Measurements from ENCODE around the gene KRT33B.
A peak's percentile ranks its signal among the peaks of the same experiment; 100 is the strongest.
"Not testable (repeated sequence)": the region's sequence is repeated elsewhere in the genome, so short reads cannot be mapped to it uniquely, and the experiment has no call there.

KRT33B gene

DNA sequence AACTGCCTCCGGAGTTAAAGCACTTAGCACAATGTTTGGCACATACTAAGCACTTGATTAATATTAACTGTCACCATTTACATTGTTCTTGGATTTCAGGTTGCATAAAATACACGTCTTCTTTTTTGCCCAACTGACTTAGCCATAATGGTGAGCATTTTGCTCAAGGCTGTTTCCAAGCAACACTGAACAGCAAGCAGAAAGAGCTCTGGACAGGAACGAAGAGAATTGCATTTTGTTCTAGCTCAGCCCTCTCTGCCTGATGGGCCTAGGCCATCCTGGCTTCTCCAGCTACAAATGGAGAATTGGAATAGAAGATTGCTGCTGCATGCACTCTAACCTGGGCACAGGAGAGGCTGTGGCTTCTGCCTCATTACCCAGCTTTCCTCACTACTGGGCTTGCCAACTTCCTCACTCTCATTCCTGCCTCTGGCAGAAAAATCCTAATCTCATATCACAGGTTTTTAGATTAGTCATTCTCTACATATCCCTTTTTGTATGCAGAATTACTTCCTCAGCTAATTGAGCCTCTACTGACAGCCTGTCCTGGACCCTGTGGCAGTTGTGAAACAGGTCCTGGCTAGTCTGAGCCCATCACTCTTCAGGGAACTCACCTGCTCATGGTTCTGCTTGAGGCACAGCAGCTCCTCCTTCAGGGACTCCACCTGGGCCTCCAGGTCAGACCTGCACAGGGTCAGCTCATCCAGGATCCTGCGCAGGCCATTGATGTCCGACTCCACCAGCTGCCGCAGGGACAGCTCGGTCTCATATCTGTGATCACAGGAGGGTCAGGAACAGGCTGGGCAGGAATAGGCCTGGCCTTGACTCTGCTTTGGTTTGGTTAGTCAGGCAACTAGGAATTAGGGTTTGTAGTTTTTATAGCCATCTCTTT, 21.5 kb downstream of the KRT33B start:
- FAIRE-seq (no peak), DNase-seq (ENCODE audit: low spot score) (no peak)

DNA sequence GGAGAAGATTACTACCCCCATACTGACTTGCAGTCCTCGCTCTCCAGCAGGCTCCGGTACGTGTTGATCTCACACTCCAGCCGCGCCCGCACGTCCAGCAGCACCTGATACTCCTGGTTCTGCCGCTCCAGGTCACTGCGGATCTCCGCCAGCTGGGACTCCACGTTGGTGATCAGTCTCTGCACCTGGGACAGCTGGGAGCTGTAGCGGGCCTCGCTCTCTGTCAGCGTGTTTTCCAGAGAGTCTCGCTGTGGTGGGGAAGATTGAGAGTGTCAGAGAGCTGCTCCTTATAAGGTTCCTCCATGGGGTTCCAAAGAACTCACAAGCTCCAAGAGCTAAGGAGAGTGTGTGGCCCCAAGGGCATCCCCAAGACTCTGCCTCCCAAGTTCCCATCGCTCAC, 23.2 kb downstream of the KRT33B start:
- DNase-seq (ENCODE audit: low spot score); FAIRE-seq: not testable (repeated sequence)

- no peak for FAIRE-seq
These were observed 23.6 kb downstream of the KRT33B start for GRCh38 chr17:41345992-41346391.

DNA sequence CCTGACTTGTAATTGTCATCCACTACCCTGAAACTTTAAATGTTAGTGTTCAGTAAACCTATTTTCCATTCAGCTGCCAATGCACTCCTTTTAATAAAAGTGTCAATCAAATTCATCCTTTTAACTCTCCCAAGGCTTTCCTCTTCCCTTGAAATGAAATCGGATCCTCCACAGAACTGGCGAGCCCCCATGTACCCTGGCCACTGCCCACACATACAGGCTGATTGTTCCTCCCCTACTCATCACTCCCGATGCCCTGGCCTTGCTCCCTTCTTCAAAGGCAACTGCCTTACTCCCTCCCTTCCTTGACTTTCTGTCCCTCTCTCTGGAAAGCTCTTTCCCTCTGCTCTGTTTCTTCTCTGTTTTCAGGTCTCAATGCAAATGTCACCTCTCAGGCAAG, 26.6 kb downstream of the KRT33B start:
- no peak for DNase-seq (ENCODE audit: low spot score)
- FAIRE-seq = no peak

More at GRCh38 chr17:41345992-41346391, 23.6 kb downstream of the KRT33B start:
- no peak for DNase-seq (ENCODE audit: low spot score)

GRCh38 chr17:41340934-41341861, 28.4 kb downstream of the KRT33B start:
- DNase-seq (ENCODE audit: low spot score) = no peak
- FAIRE-seq = no peak

DNA sequence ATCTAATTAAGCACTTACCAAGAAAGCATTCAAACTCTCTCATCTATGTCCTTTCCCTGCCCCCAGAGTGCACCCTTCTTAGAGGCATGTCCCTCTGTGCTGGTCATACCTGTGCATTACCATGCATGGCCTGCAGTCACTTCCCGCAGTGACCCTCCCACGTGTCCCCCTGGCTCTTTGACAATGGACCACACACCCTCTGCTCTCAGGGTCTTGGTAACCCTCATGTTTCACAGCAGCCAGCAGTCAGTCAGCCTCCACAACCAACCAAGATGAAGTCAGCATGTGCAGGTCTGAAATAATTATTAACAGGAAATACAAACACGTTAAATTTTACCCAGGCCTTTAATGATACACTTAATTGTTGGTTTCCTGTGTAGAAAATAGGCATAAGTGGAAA, 29.1 kb downstream of the KRT33B start:
- DNase-seq (ENCODE audit: low spot score) = no peak
- FAIRE-seq = no peak

DNA sequence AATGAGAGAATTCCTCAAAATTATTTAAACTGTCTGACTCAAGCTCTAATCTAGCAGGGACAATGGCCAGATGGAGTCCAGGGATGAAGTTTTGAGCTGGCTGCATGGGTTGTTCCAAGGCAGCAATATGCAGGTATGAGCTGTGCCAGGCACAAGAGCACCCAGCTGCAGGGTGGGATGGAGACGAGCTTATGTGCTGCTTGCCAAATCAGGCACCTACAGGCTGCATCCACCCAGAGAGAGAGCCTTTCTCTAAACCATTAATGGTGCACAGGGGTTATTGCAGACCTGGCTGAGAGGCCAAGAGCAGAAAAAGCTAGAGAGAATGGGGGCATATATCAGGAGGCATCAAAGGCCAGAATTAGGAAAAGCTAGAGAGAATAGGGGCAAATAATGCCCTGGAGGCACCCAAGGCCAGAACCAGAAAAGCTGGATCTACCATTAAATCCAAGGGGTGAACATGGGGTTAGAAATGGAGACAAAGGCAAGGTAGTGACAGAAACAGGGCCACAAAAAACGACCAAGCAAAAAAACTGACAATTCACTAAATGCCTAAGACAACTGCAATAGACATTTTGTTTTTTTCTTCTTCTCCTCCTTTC, 29.9 kb downstream of the KRT33B start:
- FAIRE-seq = no peak
- no peak for DNase-seq (ENCODE audit: low spot score)

- FAIRE-seq (no peak), DNase-seq (ENCODE audit: low spot score) (no peak)
These were observed 30.6 kb downstream of the KRT33B start for GRCh38 chr17:41338961-41339485.

DNA sequence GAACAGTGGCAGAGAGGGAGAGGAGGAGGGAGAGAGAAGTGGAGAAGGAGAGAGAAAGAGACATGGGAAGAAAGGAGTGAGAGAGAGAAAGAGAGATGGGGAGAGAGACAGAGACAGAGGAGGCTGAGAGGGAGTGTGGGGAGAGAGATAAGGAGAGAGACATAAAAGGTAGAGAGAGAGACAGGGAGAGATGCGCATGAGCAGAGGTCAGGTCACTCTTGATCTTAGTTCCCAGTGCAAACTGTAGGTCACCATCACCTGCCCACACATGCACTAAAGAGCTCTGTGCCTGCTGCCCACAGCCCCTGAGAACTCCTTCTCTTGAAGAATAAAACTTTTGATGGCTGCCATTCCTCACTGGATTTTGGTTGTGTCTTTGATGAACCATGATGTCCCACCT, 33.9 kb downstream of the KRT33B start:
- FAIRE-seq (no peak), DNase-seq (ENCODE audit: low spot score) (no peak)

- DNase-seq (ENCODE audit: low spot score) (no peak), FAIRE-seq (no peak)
These were observed 35.0 kb downstream of the KRT33B start for GRCh38 chr17:41334385-41335305.

- FAIRE-seq (no peak), DNase-seq (ENCODE audit: low spot score) (no peak)
These were observed 35.8 kb downstream of the KRT33B start for GRCh38 chr17:41333836-41334235.

GRCh38 chr17:41333098-41333497, 36.5 kb downstream of the KRT33B start:
- no peak for DNase-seq (ENCODE audit: low spot score)
- no peak for FAIRE-seq

DNA sequence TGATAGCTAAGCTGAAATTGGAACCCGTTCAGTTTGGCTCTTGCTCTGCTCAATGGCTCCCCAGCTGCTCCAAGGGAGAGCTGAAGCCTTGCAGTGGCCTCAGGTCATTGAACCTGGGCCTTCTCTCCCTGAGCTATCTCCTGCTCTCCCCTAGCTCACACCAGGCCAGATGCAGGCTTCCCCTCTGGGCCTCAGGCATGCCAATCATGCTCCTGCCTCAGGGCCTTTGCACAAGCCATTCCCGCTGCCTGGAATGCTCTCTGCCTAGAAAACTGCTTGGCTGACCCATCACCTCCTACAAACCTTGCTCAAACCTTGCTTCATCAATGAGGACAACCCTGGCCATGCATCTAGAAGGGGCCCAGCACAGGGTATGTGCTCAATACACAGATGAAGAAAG, 37.4 kb downstream of the KRT33B start:
- DNase-seq (ENCODE audit: low spot score) (no peak), FAIRE-seq (no peak)

GRCh38 chr17:41331606-41332005, 38.0 kb downstream of the KRT33B start:
- FAIRE-seq = peak; percentile 13
- no peak for DNase-seq (ENCODE audit: low spot score)

- FAIRE-seq = peak; percentile 94
- peak; percentile 74 for DNase-seq (ENCODE audit: low spot score)
These were observed 40.2 kb downstream of the KRT33B start for GRCh38 chr17:41329279-41329948.

DNA sequence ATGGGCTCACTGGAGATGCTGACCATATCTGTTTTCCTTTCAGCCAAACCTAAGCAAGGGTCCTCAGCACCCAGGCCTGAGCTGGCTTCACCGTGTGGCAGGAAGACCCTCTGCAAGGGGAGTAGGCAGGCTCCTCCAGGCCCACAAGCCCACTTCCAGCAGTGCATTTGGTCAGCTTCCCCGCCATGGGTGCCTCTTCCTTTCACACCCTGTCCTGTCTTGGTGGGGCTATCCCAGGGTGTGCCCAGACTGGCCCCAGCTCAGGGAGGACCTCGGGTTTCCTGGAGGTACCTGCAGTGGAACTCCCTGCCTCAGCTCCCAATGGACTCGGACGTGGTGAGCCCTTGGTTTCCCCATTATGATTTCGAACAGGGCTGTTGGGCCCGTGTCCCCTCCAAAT, 41.4 kb downstream of the KRT33B start:
- DNase-seq (ENCODE audit: low spot score) = no peak

DNA sequence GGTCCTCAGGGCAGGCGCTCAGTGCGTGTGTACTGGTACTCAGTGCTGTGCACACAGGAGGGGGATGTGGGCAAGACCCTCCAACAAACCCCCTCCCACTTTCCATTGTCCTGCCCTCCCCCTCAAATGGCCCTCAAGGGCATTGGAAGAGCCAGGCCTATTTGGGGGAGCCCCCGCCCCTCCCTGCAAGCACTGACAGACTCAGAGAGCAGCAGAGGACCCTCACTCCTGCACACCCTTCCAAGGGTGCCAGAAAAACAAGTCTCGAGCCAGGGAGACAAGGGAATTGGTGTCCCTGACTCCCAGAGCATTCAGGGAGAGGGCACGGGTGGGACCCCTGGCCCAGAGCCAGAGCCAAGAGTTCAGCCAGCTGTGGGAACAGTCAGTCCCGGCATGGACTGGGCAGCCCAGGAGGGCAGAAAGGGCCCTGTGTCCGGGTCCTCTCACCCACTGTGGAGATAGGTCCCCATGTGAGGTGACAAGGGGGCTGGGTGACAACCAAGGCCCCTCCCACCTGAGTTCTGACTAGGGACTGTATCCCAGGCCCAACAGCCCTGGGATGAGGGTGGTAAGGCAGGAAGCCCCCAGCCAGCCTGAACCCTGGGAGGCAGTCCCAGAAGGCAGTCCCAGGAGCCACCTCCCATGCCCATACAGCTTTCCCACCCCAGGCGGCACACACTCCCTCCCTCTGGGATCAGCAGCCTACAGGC, 42.0 kb downstream of the KRT33B start:
- DNase-seq (ENCODE audit: low spot score) (no peak), FAIRE-seq (no peak)

More for the DNA sequence above, 41.4 kb downstream of the KRT33B start:
- no peak for FAIRE-seq

- no peak for DNase-seq (ENCODE audit: low spot score)
- no peak for FAIRE-seq
These were observed 43.2 kb downstream of the KRT33B start for GRCh38 chr17:41326173-41327145.
